Dedifferentiated amniotic fluid mesenchymal stem cell (primary cell): Measurements from ENCODE around the gene SCARF1.

Experiments used
- DNase-seq: peaks from one replicate; pipeline ENCODE4 v3.0.0-alpha.2; 2016; ENCODE audit errors: extremely low spot score

SCARF1 gene

GRCh38 chr17:1598399-1599095 lies 47.0 kb downstream of the SCARF1 start:
- DNase-seq = no peak

GRCh38 chr17:1597861-1598342 lies 47.6 kb downstream of the SCARF1 start:
- DNase-seq = no peak

GRCh38 chr17:1593630-1593931 lies 52.0 kb downstream of the SCARF1 start:
- DNase-seq = no peak

GRCh38 chr17:1592751-1593629 lies 52.5 kb downstream of the SCARF1 start:
- no peak for DNase-seq

GRCh38 chr17:1591474-1592090 lies 54.0 kb downstream of the SCARF1 start:
- DNase-seq = no peak

- no peak for DNase-seq
Observed at GRCh38 chr17:1590747-1591473, 54.6 kb downstream of the SCARF1 start.

GRCh38 chr17:1590029-1590746 lies 55.3 kb downstream of the SCARF1 start:
- peak; percentile 75 for DNase-seq

- no peak for DNase-seq
Observed at GRCh38 chr17:1588821-1589585, 56.5 kb downstream of the SCARF1 start.

- no peak for DNase-seq
Observed at GRCh38 chr17:1584167-1584566, 61.4 kb downstream of the SCARF1 start.
